SK-N-SH (cell line): ENCODE results near the gene CRACR2A.

ENCODE experiments used
- CTCF ChIP-seq: fragments of 200-600 bp; sonication (generic); IDR thresholded peaks from 2 replicates; pipeline ENCODE4 v1.6.1; 2017; ENCODE audit warnings: antibody characterized with exemption, mild to moderate bottlenecking, moderate library complexity
- MAX ChIP-seq: IDR thresholded peaks from 2 replicates; pipeline ENCODE4 v1.4.0; 2012; ENCODE audit warnings: low read depth
- POLR2AphosphoS5 ChIP-seq: IDR thresholded peaks from 2 replicates; pipeline ENCODE4 v1.6.1; 2012; ENCODE audit warnings: low read depth, low read length
- REST ChIP-seq: IDR thresholded peaks from 2 replicates; pipeline ENCODE4 v1.6.1; 2012; ENCODE audit warnings: mild to moderate bottlenecking, low read depth, low read length, moderate library complexity
- TCF12 ChIP-seq: IDR thresholded peaks from 2 replicates; pipeline ENCODE4 v1.4.0; 2012
- TEAD4 ChIP-seq: IDR thresholded peaks from 2 replicates; pipeline ENCODE4 v1.4.0; 2012; ENCODE audit warnings: mild to moderate bottlenecking, borderline replicate concordance; ENCODE audit not compliant: insufficient read depth
- USF2 ChIP-seq: fragments of 150-350 bp; IDR thresholded peaks from 2 replicates; pipeline ENCODE4 v1.6.1; 2017; ENCODE audit warnings: antibody characterized with exemption, low read length, low read depth, borderline replicate concordance

- TF ChIP-seq CTCF (no peak), TEAD4 (no peak), USF2 (no peak), REST (no peak), MAX (no peak), POLR2AphosphoS5 (no peak), TCF12 (no peak)
Measured at GRCh38 chr12:3681595-3682061, 71.3 kb downstream of the CRACR2A start.
